GM12892 (cell line): ENCODE data around the gene UPF3A.

Experiments used
- DNase-seq: peaks from one replicate; pipeline ENCODE4 v3.0.0; 2011; ENCODE audit not compliant: insufficient read length
- FAIRE-seq: peaks from 2 replicates; lab custom pipeline; 2011; peaks lifted over from hg19 to GRCh38; lab: Jason Lieb, UNC
- POLR2A ChIP-seq: IDR thresholded peaks from 2 replicates; pipeline ENCODE4 v1.6.1; 2011; ENCODE audit warnings: low read depth, low read length, control low read depth
- POLR2AphosphoS5 ChIP-seq: IDR thresholded peaks from 2 replicates; pipeline ENCODE4 v1.6.1; 2011; ENCODE audit warnings: low read depth, low read length, control low read depth
- TAF1 ChIP-seq: IDR thresholded peaks from 2 replicates; pipeline ENCODE4 v1.6.1; 2011; ENCODE audit warnings: low read depth, mild to moderate bottlenecking, control low read depth, low read length, borderline replicate concordance

Gene UPF3A

DNA sequence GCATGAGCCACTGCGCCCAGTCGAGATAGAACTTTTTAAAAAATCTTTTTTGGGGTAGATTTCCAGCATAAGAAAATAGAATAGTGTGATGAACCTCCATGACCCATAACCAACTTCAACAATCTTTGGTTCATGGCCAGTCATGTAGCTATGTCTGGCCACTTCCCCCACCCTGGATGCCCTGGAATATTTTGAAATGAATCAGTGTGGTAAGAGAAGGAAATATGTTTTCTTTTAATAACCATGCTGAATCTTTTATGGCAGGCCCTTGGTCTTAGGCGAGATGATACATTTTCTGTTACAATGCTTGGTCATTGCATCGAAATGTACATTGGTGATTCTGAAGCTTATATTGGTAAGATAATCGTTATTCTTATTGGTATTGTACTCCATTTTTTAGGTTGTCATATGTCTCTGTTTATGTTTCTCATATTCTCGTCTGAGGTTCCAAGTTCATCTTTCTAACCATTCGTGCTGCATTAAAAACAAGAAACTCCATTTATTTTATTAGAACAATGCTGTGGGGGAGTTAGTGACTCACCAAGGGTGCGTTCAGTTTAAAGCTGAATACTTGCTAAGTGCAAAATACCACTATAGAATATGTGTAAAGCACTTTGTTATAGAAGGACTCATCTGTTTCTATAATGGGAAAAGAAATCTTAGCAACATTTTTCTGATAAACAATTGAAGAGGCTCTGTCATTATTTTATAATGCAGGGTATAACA lies 16.4 kb upstream of the UPF3A start:
- no peak for DNase-seq
- TF ChIP-seq POLR2AphosphoS5 (no peak), POLR2A (no peak), TAF1 (no peak)
- FAIRE-seq: no peak

- TF ChIP-seq TAF1: no peak
- FAIRE-seq: no peak
These were observed 15.2 kb upstream of the UPF3A start for GRCh38 chr13:114266241-114266640.

GRCh38 chr13:114268344-114269280 lies 12.8 kb upstream of the UPF3A start:
- TF ChIP-seq POLR2AphosphoS5 (no peak), TAF1 (no peak), POLR2A (no peak)
- FAIRE-seq: no peak
- DNase-seq: no peak

More at GRCh38 chr13:114266241-114266640, 15.2 kb upstream of the UPF3A start:
- no peak for DNase-seq

GRCh38 chr13:114269281-114269770 lies 12.1 kb upstream of the UPF3A start:
- TF ChIP-seq TAF1 (no peak), POLR2A (no peak), POLR2AphosphoS5 (no peak)
- no peak for FAIRE-seq
- DNase-seq: no peak

GRCh38 chr13:114272977-114273376 lies 8.4 kb upstream of the UPF3A start:
- FAIRE-seq: no peak

GRCh38 chr13:114275304-114275703 lies 6.1 kb upstream of the UPF3A start:
- DNase-seq (no peak), FAIRE-seq (no peak)
- no peak for TF ChIP-seq POLR2A

More at GRCh38 chr13:114272977-114273376, 8.4 kb upstream of the UPF3A start:
- DNase-seq: no peak
- TF ChIP-seq POLR2AphosphoS5 (no peak), POLR2A (no peak), TAF1 (no peak)

DNA sequence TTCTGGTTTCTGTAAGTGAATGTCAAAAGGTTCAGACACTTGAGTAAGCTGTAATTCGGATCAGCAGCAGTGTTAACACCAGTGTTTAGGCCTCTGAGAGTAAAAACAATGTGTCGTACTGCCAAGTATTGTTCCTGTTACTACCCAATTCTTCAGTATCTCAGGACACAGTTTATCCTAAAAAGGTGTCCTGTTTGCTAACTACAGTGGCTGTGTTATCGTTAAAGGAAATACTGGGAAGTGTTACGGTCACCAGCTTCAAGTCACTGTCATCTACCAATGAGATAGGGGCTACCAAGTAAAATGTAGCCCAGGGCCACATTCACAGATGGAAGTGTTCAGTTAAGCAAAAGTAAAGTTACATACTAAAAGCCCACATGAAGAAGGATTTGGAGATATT lies 2.3 kb upstream of the UPF3A start:
- TF ChIP-seq TAF1: no peak
- FAIRE-seq (peak; percentile 51), DNase-seq (no peak)

DNA sequence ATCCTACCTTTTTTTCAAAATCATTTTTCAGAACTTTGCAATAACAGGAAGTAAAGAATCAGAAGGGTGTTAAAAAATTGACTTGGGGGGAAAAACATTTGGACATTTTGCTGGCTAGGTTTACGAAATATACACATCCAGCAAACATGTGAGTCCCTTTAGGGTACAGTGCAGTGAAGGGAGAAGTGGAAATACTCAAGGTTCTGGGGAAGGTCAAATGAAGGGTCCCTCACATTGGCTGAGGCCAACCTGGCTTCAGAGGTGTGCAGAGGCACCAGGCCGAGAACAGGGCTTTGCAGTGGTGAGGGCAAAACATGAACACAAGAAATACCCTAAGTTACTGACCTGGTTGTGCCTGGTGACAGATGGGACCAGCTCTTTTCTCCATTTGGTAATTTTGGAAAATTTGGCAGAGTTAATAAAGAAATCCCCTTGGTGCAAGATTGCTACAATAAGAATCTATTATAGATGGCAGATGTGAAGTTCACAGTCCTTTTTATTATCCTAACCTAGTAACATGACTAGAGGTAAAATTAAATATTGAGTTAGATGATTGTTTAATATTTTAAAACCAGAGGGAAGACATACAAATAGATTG lies 1.5 kb upstream of the UPF3A start:
- peak; percentile 33 for FAIRE-seq
- TF ChIP-seq POLR2A (no peak), TAF1 (no peak), POLR2AphosphoS5 (no peak)
- DNase-seq: no peak

GRCh38 chr13:114282041-114282670 lies 755 bp downstream of the UPF3A start:
- peak; percentile 9 for FAIRE-seq
- DNase-seq: peak; percentile 43
- TF ChIP-seq TAF1 (no peak), POLR2AphosphoS5 (no peak), POLR2A (no peak)

GRCh38 chr13:114283576-114283975 lies 2.2 kb downstream of the UPF3A start:
- no peak for FAIRE-seq
- TF ChIP-seq POLR2AphosphoS5 (no peak), POLR2A (no peak), TAF1 (no peak)
- DNase-seq: no peak

DNA sequence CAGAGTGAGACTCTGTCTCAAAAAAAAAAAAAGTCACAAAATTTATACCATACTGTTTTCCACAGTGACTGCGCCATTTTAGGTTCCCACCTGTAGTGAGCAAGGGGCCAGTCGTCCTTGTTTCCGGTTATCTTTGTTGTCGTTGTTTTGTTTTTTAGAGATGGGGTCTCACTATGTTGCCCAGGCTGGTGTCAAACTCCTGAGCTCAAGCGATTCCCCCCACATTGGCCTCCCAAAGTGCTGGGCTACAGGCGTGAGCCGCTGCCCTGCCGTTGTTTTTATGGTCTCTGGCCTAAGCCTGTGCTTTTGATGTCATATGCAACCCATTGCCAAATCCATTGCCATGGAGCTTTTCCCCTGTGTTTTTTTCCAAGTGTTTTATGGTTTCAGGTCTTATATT lies 3.3 kb downstream of the UPF3A start:
- TF ChIP-seq POLR2AphosphoS5 (no peak), TAF1 (no peak), POLR2A (no peak)
- FAIRE-seq (no peak), DNase-seq (no peak)
